Stimulated activated CD8-positive, alpha-beta memory T cell treated with anti-CD3 and anti-CD28 coated beads, Interleukin-7, amount 100 ng/mL, for 1 hour (primary cell): ENCODE measurements around the gene FANCF.

Source experiments
- DNase-seq, 2 donors: peaks; one replicate each; pipeline ENCODE4 v3.0.0-alpha.2; 2020; ENCODE audit warnings: low read depth in 2 of 2

The FANCF gene

GRCh38 chr11:22624742-22625447 lies 728 bp downstream of the FANCF start:
- DNase-seq, result peak in 1 of 2 donors; percentile 26

DNA sequence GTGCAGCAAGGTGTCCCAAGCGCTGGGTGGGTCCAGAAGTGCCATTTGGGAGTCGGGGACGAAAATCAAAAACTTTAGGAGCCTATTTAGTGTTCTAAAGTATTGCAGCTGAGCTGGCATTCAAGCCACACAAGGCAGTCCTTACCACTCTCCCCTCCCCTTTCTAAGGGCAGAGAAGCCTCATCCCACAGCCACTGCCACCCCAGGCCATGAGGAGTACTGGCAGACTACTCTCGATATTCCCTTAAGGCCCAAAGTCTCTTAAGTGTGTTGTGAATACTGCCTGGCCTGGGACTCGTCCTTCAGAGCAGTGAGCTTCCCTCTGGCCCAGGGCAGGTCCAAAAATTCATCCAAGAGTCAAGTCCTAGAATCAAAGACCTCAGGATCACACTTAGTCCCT lies 7.8 kb downstream of the FANCF start:
- no peak for DNase-seq

DNA sequence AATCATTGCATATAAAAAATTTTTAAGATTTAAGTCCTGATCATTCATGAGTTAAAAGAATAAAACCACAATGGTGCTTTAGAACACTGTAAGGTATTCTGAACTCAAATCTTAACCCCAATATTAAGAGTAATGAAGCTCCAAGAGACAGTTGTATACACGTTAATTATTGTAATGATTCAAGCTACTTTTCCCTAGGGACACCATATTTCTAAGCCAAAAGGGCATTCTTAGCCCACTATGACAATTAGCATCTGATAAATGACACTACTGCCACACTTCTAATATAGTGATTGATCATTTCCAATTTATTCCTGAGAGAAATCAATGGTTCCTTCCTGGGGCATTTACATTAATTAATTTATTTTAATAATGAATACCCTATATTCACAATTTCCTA lies 21.7 kb downstream of the FANCF start:
- no peak for DNase-seq

- no peak for DNase-seq
These were observed 23.1 kb downstream of the FANCF start for GRCh38 chr11:22602504-22602903.

- DNase-seq, result no peak
These were observed 26.2 kb downstream of the FANCF start for GRCh38 chr11:22599458-22599857.

DNA sequence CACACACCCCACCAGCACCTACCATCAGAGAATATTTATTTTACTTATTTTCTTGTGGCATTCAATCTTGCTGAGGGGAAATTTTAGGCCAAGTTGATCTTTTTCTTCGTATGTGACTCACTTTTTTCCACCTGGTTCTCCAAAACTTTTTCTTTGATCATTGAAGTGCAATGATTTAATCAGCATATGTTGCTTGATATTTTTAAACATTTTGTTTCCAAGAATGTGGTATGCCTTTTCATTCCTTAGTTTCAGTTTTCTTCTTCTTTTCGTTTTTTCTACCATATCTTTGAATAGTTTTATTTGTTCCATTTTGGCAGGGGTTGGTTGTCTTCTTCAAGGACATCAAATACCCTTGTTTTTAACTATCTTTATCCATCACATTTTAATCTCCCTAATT lies 28.6 kb downstream of the FANCF start:
- no peak for DNase-seq

- no peak for DNase-seq
These were observed 40.6 kb downstream of the FANCF start for GRCh38 chr11:22584976-22585375.

GRCh38 chr11:22583963-22584492 lies 41.6 kb downstream of the FANCF start:
- no peak for DNase-seq

DNA sequence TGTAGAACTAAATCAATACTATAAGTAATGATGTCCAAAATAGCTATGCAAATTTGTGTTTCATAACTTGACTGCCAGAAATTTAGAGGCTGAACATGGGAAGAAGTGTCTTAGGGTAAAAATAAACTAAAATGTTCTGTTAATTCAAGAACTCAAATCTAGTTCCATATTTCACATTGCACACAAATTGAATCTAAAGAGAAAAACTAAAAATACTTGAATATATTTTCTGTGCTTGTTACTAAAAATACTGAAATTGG lies 43.5 kb downstream of the FANCF start:
- no peak for DNase-seq

DNA sequence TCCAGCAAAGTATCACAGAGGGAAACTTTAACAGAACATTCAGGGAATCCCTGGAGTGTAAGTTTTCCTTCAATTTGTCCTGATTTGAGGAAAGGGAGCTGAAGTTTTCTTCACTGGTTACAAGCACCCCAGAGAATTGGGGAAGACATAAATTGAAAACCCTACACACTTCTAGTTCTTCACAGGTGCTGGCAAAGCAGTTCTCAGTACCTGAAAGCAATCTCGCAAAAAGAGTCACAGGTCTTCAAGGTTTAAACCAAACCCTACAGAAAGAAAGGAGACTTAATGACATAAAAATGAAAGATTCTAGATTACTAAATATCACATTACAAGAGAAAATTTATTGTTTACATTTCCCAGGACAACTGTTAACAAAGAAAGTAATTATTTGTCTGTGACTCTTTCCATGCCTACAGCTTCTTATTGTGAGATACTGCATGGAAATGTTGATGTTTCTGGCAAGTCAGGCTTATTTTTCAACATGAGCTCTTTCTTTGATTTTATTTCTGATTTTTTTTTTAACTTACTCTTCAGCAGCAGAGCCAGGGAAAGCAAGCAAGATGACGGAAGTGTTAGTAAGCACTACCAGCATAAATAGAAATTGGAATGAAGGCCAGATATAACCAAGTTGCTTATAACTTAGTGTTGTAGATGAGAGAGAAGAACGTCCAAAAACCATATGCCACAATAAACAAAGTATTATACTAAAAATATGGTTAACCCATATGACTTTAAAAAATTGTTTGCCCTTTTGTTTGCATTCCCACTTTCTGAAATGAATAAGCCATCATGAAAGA lies 44.1 kb downstream of the FANCF start:
- DNase-seq, result no peak

DNA sequence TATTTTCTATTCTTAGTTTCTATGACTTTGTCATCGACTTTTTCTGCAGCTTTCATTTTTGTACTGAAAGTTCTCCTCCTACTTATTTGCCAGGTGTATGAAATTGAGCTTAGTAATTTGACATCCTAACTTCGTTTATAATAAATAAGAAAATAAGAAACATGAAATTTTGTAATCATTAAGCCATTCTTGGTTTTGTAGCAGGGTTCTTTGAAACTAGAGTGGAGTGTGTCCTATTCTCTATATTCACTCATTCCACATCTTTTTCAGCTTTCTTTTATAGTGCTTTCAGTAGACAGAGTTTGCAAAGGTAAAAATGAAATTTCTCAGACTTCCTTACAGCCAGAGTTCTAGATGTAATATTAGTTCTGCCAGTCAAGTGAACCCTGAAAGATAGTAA lies 47.8 kb downstream of the FANCF start:
- no peak for DNase-seq
